Activated CD4-positive, alpha-beta memory T cell treated with anti-CD3 and anti-CD28 coated beads, Interleukin-2, amount 10 ng/mL, durations not matched to agents 7 days and 5 days (primary cell): ENCODE measurements around the gene COL9A1. TPM values are rescaled to one million over a fixed set of nuclear protein-coding genes. Genes with fewer than 3 reads are reported as not detected.
"Not testable (repeated sequence)": the region's sequence is repeated elsewhere in the genome, so short reads cannot be mapped to it uniquely, and the experiment has no call there.

Experiments
- CTCF ChIA-PET: fragments of 350-600 bp; sonication (Branson Sonifier 250); formaldehyde crosslinking; loops from one replicate; lab custom pipeline; 2021; ENCODE audit warnings: antibody characterized with exemption, inconsistent platforms; lab: Charles Lee
- POLR2A ChIA-PET: fragments of 350-600 bp; sonication (Branson Sonifier 250); formaldehyde crosslinking; loops from one replicate; lab custom pipeline; 2021; ENCODE audit warnings: antibody characterized with exemption; lab: Charles Lee
- DNase-seq: peaks from one replicate; pipeline ENCODE4 v3.0.0-alpha.2; 2020
- H3K27ac Mint-ChIP-seq: one replicate; pipeline ENCODE4 v1.8.0; 2021; ENCODE audit warnings: mild to moderate bottlenecking, mixed read lengths
- H3K27me3 Mint-ChIP-seq: one replicate; pipeline ENCODE4 v1.8.0; 2021; ENCODE audit warnings: mixed read lengths
- H3K36me3 Mint-ChIP-seq: one replicate; pipeline ENCODE4 v1.8.0; 2021; ENCODE audit warnings: low read depth, mixed read lengths
- H3K4me1 Mint-ChIP-seq: one replicate; pipeline ENCODE4 v1.8.0; 2021; ENCODE audit warnings: mixed read lengths
- H3K4me3 Mint-ChIP-seq: one replicate; pipeline ENCODE4 v1.8.0; 2021; ENCODE audit warnings: mild to moderate bottlenecking, mixed read lengths
- H3K9me3 Mint-ChIP-seq: one replicate; pipeline ENCODE4 v1.8.0; 2021; ENCODE audit warnings: mixed read lengths
- total RNA-seq, 2 experiments: library from RNA; stranded (reverse); gene quantifications; one replicate each; pipeline ENCODE4 v1.2.3, GENCODE V29; 2021

Gene COL9A1
- not detected for total RNA-seq

DNA sequence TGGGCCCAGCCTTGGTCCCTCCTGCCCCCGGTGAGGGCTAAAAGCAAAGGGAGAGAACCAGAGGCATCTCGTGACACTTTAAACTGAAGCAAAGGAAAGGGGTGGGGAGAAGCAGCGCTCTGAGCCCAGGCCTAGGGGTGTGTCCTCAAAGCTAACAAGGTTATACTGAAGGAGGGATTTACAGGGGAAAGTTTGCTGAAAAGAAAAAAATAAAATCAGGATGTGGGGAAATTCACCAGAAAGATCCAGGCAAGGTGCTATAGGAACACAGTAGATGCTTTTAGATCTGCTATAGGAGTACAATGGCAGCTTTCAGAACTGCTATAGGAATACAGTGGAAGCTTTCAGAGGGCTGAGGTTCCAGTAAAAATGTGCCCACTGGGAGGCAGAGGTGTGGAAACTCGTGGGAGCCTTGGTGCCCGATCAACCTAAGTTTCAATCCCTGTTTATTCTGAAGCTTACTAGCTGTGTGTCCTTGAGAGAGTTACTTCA is at the start of gene COL9A1:
COL9A1 (minus strand) TSS at position 51 of the 492 bp plus-strand sequence. CDS start 160 bp downstream, outside the sequence.
- Mint-ChIP-seq H3K4me1 (no peaks in the 10 kb centered on the region), H3K27ac (no peak within 1 kb of the TSS), H3K9me3 (no peaks in the 10 kb centered on the region), H3K27me3 (peaks cover 10% of the 10 kb centered on the region), H3K4me3 (no peak within 1 kb of the TSS), H3K36me3 (no peaks in the 10 kb centered on the region)
- ChIA-PET CTCF (interaction anchor here (0.5 kb wide), 1 partner anchor 68 kb away, joined by 3 read pairs; no protein-coding TSS in a partner anchor), POLR2A (no interaction called here)
- no peak for DNase-seq

DNA sequence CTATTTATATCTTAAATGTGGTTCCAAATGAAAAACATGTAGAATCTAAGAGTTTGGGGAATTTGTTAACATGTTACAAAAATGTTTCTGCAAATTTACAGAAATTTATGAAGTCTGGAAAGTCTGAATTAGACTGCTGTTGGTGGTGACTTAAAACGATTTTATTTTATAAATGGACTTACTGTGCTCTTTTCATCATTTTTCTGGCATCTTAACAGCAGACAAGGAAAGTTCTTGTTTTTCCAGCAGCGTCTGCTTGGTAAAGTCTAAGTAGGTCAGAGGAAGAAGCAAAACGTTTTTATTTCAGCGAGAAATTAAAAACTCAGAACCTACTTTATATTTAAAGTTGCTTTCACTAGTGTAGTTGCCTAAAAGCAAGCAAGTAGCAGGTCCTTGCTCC is 48.6 kb upstream of the COL9A1 start:
- POLR2A ChIA-PET, result no interaction called here
- H3K4me1 Mint-ChIP-seq, result no peaks in the 10 kb centered on the region
- no peak overlapping the region for H3K4me3 Mint-ChIP-seq
- no peaks in the 10 kb centered on the region for H3K9me3 Mint-ChIP-seq
- no peak overlapping the region for H3K27ac Mint-ChIP-seq
- no peaks in the 10 kb centered on the region for H3K27me3 Mint-ChIP-seq
- CTCF ChIA-PET, result interaction anchor here (1.4 kb wide), 1 partner anchor 41 kb away, joined by 3 read pairs; no protein-coding TSS in a partner anchor
- H3K36me3 Mint-ChIP-seq, result no peaks in the 10 kb centered on the region
- DNase-seq, result no peak

DNA sequence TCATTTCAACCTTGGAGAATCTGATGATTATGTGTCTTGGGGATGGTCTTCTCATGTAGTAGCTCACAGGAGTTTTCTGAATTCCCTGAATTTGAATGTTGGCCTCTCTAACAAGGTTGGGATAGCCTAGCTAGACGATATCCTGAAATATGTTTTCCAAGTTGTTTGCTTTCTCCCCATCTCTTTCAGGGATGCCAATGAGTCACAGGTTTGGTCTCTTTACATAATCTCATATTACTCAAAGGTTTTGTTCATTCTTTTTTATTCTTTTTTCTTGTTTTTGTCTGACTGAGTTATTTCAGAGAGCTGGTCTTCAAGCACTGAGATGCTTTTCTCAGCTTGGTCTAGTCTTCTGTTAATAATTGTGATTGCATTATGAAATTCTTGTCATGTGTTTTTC is 42.7 kb upstream of the COL9A1 start:
- Mint-ChIP-seq H3K4me1 (no peaks in the 10 kb centered on the region), H3K27me3 (peaks cover 5% of the 10 kb centered on the region), H3K27ac (no peak overlapping the region), H3K9me3 (no peaks in the 10 kb centered on the region), H3K4me3 (no peak overlapping the region), H3K36me3 (no peaks in the 10 kb centered on the region)
- CTCF ChIA-PET, result interaction anchor here (1.2 kb wide), 1 partner anchor 35 kb away, joined by 4 read pairs; no protein-coding TSS in a partner anchor
- DNase-seq, result no peak
- POLR2A ChIA-PET, result no interaction called here

DNA sequence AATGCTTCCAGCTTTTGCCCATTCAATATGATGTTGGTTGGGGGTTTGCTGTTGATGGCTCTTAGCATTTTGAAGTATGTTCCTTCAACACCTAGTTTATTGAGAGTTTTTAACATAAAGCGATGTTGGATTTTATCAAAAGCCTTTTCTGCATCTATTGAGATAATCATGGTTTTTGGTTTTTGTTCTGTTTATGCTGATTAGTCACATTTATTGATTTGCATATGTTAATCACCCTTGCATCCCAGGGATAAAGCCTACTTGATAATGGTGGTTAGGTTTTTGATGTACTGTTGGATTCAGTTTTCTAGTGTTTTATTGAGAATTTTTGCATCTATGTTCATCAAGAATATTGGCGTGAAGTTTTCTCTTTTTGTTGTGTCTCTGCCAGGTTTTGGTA is 40.4 kb upstream of the COL9A1 start:
- Mint-ChIP-seq H3K27me3 (peaks cover 5% of the 10 kb centered on the region), H3K36me3 (no peaks in the 10 kb centered on the region), H3K4me1 (no peaks in the 10 kb centered on the region), H3K9me3 (no peaks in the 10 kb centered on the region), H3K27ac (no peak overlapping the region), H3K4me3 (no peak overlapping the region)
- ChIA-PET CTCF (no interaction called here), POLR2A (no interaction called here)
- DNase-seq, result no peak

DNA sequence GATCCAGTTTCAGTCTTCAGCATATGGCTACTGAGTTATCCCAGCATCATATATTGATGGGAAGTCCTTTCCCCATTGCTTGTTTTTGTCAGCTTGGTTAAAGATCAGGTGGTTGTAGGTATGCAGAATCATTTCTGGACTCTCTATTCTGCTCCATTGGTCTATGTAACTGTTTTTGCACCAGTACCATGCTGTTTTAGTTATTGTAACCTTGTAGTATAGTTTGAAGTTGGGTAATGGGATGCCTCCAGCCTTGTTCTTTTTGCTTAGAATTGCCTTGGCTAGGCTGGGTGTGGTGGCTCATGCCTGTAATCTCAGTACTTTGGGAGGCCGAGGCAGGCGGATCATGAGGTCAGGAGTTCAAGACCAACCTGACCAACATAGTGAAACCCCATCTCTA is 36.9 kb upstream of the COL9A1 start:
- DNase-seq, H3K4me1 Mint-ChIP-seq, H3K4me3 Mint-ChIP-seq, H3K27ac Mint-ChIP-seq, CTCF ChIA-PET, H3K36me3 Mint-ChIP-seq, H3K27me3 Mint-ChIP-seq, H3K9me3 Mint-ChIP-seq, POLR2A ChIA-PET: not testable (repeated sequence)

DNA sequence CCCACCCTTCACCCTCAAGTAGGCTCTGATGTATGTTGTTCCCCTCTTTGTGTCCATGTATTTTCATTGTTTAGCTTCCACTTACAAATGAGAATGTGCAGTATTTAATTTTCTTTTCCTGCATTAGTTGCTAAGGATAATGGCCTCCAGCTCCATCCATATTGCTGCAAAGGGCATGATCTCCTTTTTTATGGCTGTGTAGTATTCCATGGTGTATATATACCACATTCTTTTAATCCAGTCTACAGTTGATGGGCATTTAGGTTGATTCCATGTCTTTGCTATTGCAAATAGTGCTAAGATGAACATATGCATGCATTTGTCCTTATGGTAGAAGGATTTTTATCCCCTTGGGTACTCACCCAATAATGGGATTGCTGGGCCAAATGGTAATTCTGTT is 35.9 kb upstream of the COL9A1 start:
- Mint-ChIP-seq H3K4me1 (no peaks in the 10 kb centered on the region), H3K4me3 (no peak overlapping the region), H3K27me3 (peaks cover 9% of the 10 kb centered on the region), H3K27ac (no peak overlapping the region), H3K36me3 (no peaks in the 10 kb centered on the region), H3K9me3 (peaks cover 2% of the 10 kb centered on the region)
- DNase-seq, result no peak
- ChIA-PET POLR2A (no interaction called here), CTCF (no interaction called here)

DNA sequence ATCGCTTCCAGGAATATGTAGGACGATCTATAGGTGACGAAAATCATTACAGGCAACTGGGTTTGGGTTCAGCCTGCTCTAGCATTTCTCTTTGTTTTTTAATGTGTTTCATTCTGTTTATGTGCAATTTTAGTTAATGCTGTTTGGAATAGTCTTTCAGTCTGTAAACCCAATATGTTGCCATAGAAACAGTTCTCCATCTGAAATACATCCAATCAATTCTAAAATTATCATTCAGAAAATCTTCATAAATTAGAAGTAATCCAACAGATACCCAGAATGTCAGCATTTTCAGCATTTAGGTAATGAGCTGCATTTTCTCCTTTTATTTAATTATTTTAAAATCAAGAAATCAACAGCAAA is 34.8 kb upstream of the COL9A1 start:
- H3K27me3 Mint-ChIP-seq, result peaks cover 18% of the 10 kb centered on the region
- no peak overlapping the region for H3K27ac Mint-ChIP-seq
- H3K9me3 Mint-ChIP-seq, result peaks cover 2% of the 10 kb centered on the region
- ChIA-PET CTCF (interaction anchor here (0.7 kb wide), 1 partner anchor 311 kb away, joined by 3 read pairs; no protein-coding TSS in a partner anchor), POLR2A (no interaction called here)
- H3K36me3 Mint-ChIP-seq, result no peaks in the 10 kb centered on the region
- DNase-seq, result no peak
- no peaks in the 10 kb centered on the region for H3K4me1 Mint-ChIP-seq
- H3K4me3 Mint-ChIP-seq, result no peak overlapping the region

DNA sequence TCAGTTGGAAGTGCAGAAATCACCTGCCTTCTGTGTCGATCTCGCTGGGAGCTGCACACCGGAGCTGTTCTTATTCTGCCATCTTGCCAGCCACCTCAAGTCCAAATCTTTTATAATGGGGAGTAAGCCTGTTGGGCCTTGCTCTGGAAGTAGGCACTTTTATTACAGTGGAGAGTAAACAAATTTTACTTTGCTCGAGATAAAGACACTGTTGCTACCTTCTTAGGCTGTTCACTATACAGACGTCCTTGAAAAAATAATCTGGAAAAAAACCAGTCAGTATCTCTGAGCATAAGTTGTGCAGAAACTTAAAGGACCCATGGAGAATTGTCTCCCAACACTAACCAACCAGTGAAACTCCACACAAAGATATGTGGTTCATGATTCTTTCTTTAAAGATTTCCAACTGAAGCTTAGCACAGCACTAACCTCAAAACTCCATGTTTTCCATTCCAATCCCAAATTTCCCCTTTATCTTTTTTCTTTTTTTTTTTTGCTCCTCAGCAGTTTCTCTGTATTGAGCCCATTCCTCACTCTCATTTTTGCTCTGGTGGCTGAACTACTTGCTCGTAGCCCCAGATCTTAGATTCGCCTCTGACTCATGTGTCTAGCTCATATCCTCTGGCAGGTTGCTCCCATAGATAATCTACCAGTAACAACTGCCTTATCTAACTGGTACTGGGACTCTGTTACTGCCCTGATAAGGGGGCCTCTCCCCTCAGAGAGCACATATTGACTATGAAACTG is 34.3 kb upstream of the COL9A1 start:
- Mint-ChIP-seq H3K4me1 (no peaks in the 10 kb centered on the region), H3K4me3 (no peak overlapping the region), H3K27ac (no peak overlapping the region), H3K9me3 (peaks cover 2% of the 10 kb centered on the region), H3K36me3 (no peaks in the 10 kb centered on the region), H3K27me3 (peaks cover 23% of the 10 kb centered on the region)
- ChIA-PET POLR2A (no interaction called here), CTCF (interaction anchor here (0.7 kb wide), 1 partner anchor 311 kb away, joined by 3 read pairs; no protein-coding TSS in a partner anchor)
- no peak for DNase-seq

DNA sequence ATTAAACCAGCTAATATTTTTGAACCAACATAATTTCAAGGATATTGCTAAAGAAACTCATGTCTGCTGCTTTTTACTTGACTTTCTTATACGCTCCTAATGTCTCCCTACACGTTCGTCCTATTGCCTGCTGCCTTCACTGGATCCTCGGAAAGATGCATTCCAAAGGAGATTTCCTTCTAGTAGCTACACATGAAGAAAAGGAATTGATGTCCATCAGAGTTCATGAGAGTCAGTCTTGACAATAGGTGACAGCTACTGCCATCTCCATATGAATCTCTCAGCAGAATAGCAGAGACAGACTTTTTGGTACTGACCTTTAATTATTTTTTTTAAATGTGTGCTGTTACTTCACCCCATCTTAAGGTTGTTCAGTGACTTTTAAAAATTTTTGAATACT is 24.2 kb upstream of the COL9A1 start:
- ChIA-PET CTCF (interaction anchor here (1.6 kb wide), 1 partner anchor 42 kb away, joined by 3 read pairs; no protein-coding TSS in a partner anchor), POLR2A (no interaction called here)
- Mint-ChIP-seq H3K27me3 (peaks cover 4% of the 10 kb centered on the region), H3K4me3 (no peak overlapping the region), H3K27ac (no peak overlapping the region), H3K4me1 (no peaks in the 10 kb centered on the region), H3K36me3 (no peaks in the 10 kb centered on the region), H3K9me3 (no peaks in the 10 kb centered on the region)
- no peak for DNase-seq

DNA sequence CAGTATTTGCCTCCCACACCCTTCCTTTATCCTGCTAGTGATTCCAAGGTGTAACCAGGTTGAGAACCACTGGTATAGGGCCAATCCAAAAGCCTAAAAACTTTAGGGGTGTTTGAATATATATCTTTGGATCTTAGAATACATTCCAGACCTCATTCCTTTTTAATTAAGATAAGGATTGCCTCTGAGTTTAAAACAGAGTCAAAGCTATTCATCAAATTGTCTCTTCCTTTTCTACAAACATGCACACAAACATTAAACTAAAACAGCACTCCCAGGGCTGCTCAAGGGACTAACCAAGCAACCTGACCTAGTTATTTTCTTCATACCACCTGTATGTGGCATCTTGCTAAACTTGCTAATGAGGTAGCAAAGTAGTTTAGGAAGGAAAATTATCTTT is 22.1 kb upstream of the COL9A1 start:
- Mint-ChIP-seq H3K27ac (no peak overlapping the region), H3K4me3 (no peak overlapping the region), H3K27me3 (peaks cover 3% of the 10 kb centered on the region), H3K4me1 (no peaks in the 10 kb centered on the region), H3K36me3 (no peaks in the 10 kb centered on the region), H3K9me3 (no peaks in the 10 kb centered on the region)
- no peak for DNase-seq
- POLR2A ChIA-PET, result no interaction called here
- CTCF ChIA-PET, result no interaction called here

DNA sequence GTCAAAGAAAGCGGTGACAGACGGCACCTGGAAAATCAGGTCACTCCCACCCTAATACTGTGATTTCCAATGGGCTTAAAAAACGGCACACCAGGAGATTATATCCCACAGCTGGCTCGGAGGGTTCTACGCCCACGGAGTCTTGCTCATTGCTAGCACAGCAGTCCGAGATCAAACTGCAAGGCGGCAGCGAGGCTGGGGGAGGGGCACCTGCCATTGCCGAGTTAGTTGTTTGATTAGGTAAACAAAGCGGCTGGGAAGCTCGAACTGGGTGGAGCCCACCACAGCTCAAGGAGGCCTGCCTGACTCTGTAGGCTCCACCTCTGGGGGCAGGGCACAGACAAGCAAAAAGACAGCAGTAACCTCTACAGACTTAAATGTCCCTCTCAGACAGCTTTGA is 14.9 kb upstream of the COL9A1 start:
- POLR2A ChIA-PET, H3K27ac Mint-ChIP-seq: not testable (repeated sequence)

DNA sequence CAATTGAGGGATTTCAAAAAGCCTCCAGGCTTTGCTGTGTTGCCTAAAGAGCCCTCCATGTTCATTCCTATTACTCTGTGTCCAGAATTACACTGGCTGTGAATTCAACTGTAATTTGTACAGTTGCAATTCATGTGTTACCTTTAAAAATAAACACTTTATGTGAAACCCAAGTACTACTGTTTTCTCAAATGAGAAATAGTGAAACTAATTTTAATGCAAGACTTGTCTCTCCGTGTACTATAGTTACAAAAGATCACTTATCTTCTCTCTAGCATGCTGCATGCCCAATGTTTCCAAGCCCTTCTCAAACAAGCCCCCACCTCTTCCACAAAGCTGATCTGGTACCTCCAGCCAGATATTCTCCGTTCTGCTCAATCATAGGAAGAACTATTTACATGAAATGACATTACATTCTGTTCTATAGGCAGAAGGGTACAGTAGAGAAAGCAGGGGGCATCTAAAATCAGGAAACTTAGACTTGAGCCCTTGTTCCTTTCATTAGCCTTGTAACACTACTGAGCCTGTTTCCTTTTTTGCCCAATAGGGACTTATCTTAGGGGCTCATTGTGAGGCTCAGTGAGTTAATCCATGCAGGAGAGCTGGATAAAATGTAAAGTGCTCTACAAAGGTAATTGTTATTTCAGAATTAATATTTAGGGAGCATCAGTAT is 12.3 kb upstream of the COL9A1 start:
- no peak overlapping the region for H3K27ac Mint-ChIP-seq

More for the DNA sequence above, 14.9 kb upstream of the COL9A1 start:
- CTCF ChIA-PET, H3K9me3 Mint-ChIP-seq, H3K4me1 Mint-ChIP-seq, H3K36me3 Mint-ChIP-seq, DNase-seq, H3K4me3 Mint-ChIP-seq: not testable (repeated sequence)
- H3K27me3 Mint-ChIP-seq, result peaks cover 22% of the 10 kb centered on the region

DNA sequence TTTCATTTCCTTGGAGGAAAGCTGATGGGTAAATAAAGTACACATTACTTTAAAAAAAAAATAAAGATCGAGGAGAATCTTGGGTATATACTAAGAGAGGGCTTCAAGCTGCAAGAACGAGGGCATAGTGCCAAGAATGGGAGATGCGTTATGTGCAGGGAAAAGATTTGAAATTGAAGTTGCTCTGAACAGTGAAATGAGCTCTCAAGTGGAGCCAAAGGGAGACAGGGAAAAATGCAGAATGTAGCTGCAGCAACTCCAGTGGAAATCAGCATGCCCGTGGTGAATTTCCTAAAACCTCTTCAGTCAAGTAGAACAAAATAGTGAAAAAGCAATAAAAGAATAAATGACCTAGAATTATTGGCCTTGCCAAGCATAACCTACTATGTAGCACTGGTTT is 11.4 kb upstream of the COL9A1 start:
- Mint-ChIP-seq H3K36me3 (no peaks in the 10 kb centered on the region), H3K27me3 (peaks cover 29% of the 10 kb centered on the region), H3K4me1 (peaks cover 1% of the 10 kb centered on the region), H3K9me3 (no peaks in the 10 kb centered on the region), H3K4me3 (no peak overlapping the region), H3K27ac (no peak overlapping the region)
- POLR2A ChIA-PET, result no interaction called here
- CTCF ChIA-PET, result no interaction called here
- no peak for DNase-seq

More for the DNA sequence above, 12.3 kb upstream of the COL9A1 start:
- peaks cover 1% of the 10 kb centered on the region for H3K4me1 Mint-ChIP-seq
- no peaks in the 10 kb centered on the region for H3K36me3 Mint-ChIP-seq
- H3K27me3 Mint-ChIP-seq, result peaks cover 30% of the 10 kb centered on the region
- ChIA-PET POLR2A (no interaction called here), CTCF (interaction anchor here (1.1 kb wide), 1 partner anchor 54 kb away, joined by 4 read pairs; no protein-coding TSS in a partner anchor)
- H3K9me3 Mint-ChIP-seq, result no peaks in the 10 kb centered on the region
- no peak overlapping the region for H3K4me3 Mint-ChIP-seq
- DNase-seq, result no peak
